Sigmoid colon (tissue), 7 donors: ENCODE results near the gene ZDHHC11. TPM values are rescaled to one million over a fixed set of nuclear protein-coding genes. Genes with fewer than 3 reads are reported as not detected.

Experiments
- polyA plus RNA-seq, 3 donors: library from polyadenylated mRNA; stranded (reverse); fragments of 200-250 nt; gene quantifications; one replicate each; pipeline ENCODE4 v1.2.3, GENCODE V29; 2013
- total RNA-seq, 4 donors: library from RNA; depleted of rRNA; stranded (reverse); fragments of >200 nt; gene quantifications; one replicate each; pipeline ENCODE4 v1.1.0, GENCODE V29; 2016
- donor health status: healthy with polysubstance abuse.
- donor health status: Bipolar disorder and iron deficiency.
- donor health status: healthy.

ZDHHC11 gene
- total and polyA plus RNA-seq, 7 donors, result 0.60 to 8.0 (median 3.7) TPM; not detected in 1

Other genes with a start within 250 kb of the ZDHHC11 start
- 1 to 10 TPM in 2 of 4 donors, under 1 TPM in 2; 0.36 to 5.0 (median 1.4) TPM for gene CEP72, start 238.6 kb downstream of the ZDHHC11 start, total RNA-seq
- 1 to 10 TPM in 2 of 3 donors, under 1 TPM in 1; 0.60 to 7.1 (median 1.6) TPM for gene CEP72, start 238.6 kb downstream of the ZDHHC11 start, polyA plus RNA-seq
- gene TPPP, start 157.6 kb downstream of the ZDHHC11 start, total RNA-seq, result 10 to 100 TPM in 1 of 4 donors, 1 to 10 TPM in 3; 7.1 to 15.5 (median 7.6) TPM
- gene TPPP, start 157.6 kb downstream of the ZDHHC11 start, polyA plus RNA-seq, result 1 to 10 TPM in 2 of 3 donors, under 1 TPM in 1; 0.60 to 3.2 (median 2.6) TPM
- 10 to 100 TPM in 1 of 4 donors, 1 to 10 TPM in 2, under 1 TPM in 1; 0.71 to 12.7 (median 2.4) TPM for gene ZDHHC11B, start 66.3 kb downstream of the ZDHHC11 start, total RNA-seq
- gene ZDHHC11B, start 66.3 kb downstream of the ZDHHC11 start, polyA plus RNA-seq, result 1 to 10 TPM in 1 of 3 donors, under 1 TPM in 1, not detected in 1; 0.46 to 2.0 TPM
- gene BRD9, start 41.8 kb upstream of the ZDHHC11 start, total RNA-seq, result 10 to 100 TPM; 21.4 to 38.8 (median 24.6) TPM
- gene BRD9, start 41.8 kb upstream of the ZDHHC11 start, polyA plus RNA-seq, result 10 to 100 TPM; 12.9 to 28.3 (median 14.4) TPM
- under 1 TPM in 3 of 4 donors, not detected in 1; 0.16 to 0.83 (median 0.54) TPM for gene TRIP13, start 41.9 kb upstream of the ZDHHC11 start, total RNA-seq
- 1 to 10 TPM; 1.2 to 7.7 (median 3.9) TPM for gene TRIP13, start 41.9 kb upstream of the ZDHHC11 start, polyA plus RNA-seq
- 1 to 10 TPM in 3 of 4 donors, under 1 TPM in 1; 0.71 to 4.4 (median 2.0) TPM for gene NKD2, start 157.8 kb upstream of the ZDHHC11 start, total RNA-seq
- 1 to 10 TPM in 2 of 3 donors, under 1 TPM in 1; 0.60 to 4.0 (median 1.8) TPM for gene NKD2, start 157.8 kb upstream of the ZDHHC11 start, polyA plus RNA-seq